AG10803 (cell line): ENCODE results near the gene EFS.
"Not testable (repeated sequence)": the region's sequence is repeated elsewhere in the genome, so short reads cannot be mapped to it uniquely, and the experiment has no call there.

Experiments
- DNase-seq: peaks from one replicate; pipeline ENCODE4 v3.0.0; 2010; ENCODE audit warnings: low read depth
- H3K4me3 ChIP-seq: 2 replicates; pipeline ENCODE4 v1.5.1; 2011; ENCODE audit warnings: mild to moderate bottlenecking, low read length, control low read depth
- CTCF ChIP-seq: conservative IDR thresholded peaks from 2 replicates; pipeline ENCODE4 v1.5.1; 2011; ENCODE audit warnings: mild to moderate bottlenecking, low read length, control low read depth, inconsistent platforms

Gene EFS

GRCh38 chr14:23404331-23404900, 39.4 kb upstream of the EFS start:
- TF ChIP-seq CTCF = no peak
- H3K4me3 ChIP-seq = no peak overlapping the region
- DNase-seq = no peak

- no peak for TF ChIP-seq CTCF
- DNase-seq = no peak
- no peak overlapping the region for H3K4me3 ChIP-seq
Observed at GRCh38 chr14:23403908-23404307, 38.9 kb upstream of the EFS start.

GRCh38 chr14:23403139-23403438, 38.1 kb upstream of the EFS start:
- no peak overlapping the region for H3K4me3 ChIP-seq
- no peak for DNase-seq
- no peak for TF ChIP-seq CTCF

- no peak overlapping the region for H3K4me3 ChIP-seq
- TF ChIP-seq CTCF = no peak
- no peak for DNase-seq
Observed at GRCh38 chr14:23402296-23403138, 37.5 kb upstream of the EFS start.

- DNase-seq = no peak
- TF ChIP-seq CTCF = no peak
- H3K4me3 ChIP-seq = no peak overlapping the region
Observed at GRCh38 chr14:23401291-23401690, 36.3 kb upstream of the EFS start.

GRCh38 chr14:23400496-23401149, 35.7 kb upstream of the EFS start:
- not testable (repeated sequence) for DNase-seq, H3K4me3 ChIP-seq

- DNase-seq = no peak
- no peak for TF ChIP-seq CTCF
- H3K4me3 ChIP-seq = no peak overlapping the region
Observed at GRCh38 chr14:23399591-23399990, 34.6 kb upstream of the EFS start.
